GM12878 (cell line): ENCODE data around the gene KCNB1. TPM values are rescaled to one million over a fixed set of nuclear protein-coding genes. Genes with fewer than 3 reads are reported as not detected.

Experiments used
- ATAC-seq: fragments of 200-7000 bp; cut with Tn5 transposase; 3 replicates; pipeline ENCODE4 v1.9.1; 2020; ENCODE audit warnings: mild to moderate bottlenecking, moderate library complexity
- BruUV-seq: library from RNA; stranded (reverse); fragments of 400-500 nt; replicated peaks from 2 replicates; lab custom pipeline; 2021; lab: Mats Ljungman, UMichigan
- CTCF ChIA-PET: fragments of 300-600 bp; sonication (Branson Sonifier 250); formaldehyde crosslinking; extraction: SDS; loops from one replicate; lab custom pipeline; 2021; ENCODE audit warnings: inconsistent platforms; lab: Yijun Ruan, JAX
- POLR2A ChIA-PET: fragments of 350-600 bp; formaldehyde crosslinking; extraction: SDS; loops from one replicate; lab custom pipeline; 2021; ENCODE audit warnings: inconsistent platforms; lab: Charles Lee
- RAD21 ChIA-PET: fragments of 300-600 bp; sonication (Branson Sonifier 250); formaldehyde crosslinking; loops from one replicate; lab custom pipeline; 2023; ENCODE audit warnings: antibody characterized with exemption; ENCODE audit not compliant: unreplicated experiment; lab: Charles Lee
- SMC1A ChIA-PET: fragments of 300-600 bp; sonication (Branson Sonifier 250); formaldehyde crosslinking; loops from one replicate; lab custom pipeline; 2023; ENCODE audit not compliant: unreplicated experiment, uncharacterized antibody; lab: Charles Lee
- DNase-seq: peaks from one replicate; pipeline ENCODE4 v3.0.0-alpha.2; 2011; ENCODE audit warnings: low read depth, low spot score
- FAIRE-seq: peaks from 3 replicates; lab custom pipeline; 2011; peaks lifted over from hg19 to GRCh38; lab: Jason Lieb, UNC
- H2AFZ ChIP-seq: 2 replicates; pipeline ENCODE4 v1.6.0; 2011; ENCODE audit warnings: low read depth, low read length, control low read depth; ENCODE audit not compliant: control insufficient read depth
- H3K27ac ChIP-seq: 2 replicates; pipeline ENCODE4 v1.5.1; 2011; ENCODE audit warnings: control low read depth; ENCODE audit not compliant: control insufficient read depth, insufficient read depth
- H3K27me3 ChIP-seq, 2 experiments: replicated peaks in 1 of 2; 2 replicates each; pipeline versions ENCODE4 v1.6.0 to v1.6.1; 2011; ENCODE audit warnings: low read length in 1 of 2; ENCODE audit not compliant: control insufficient read depth in 2 of 2, insufficient read depth in 2 of 2
- H3K36me3 ChIP-seq, 2 experiments: 2 replicates each; pipeline ENCODE4 v1.5.1; 2011; ENCODE audit warnings: low read length in 1 of 2; ENCODE audit not compliant: control insufficient read depth in 2 of 2, insufficient read depth in 2 of 2
- H3K4me1 ChIP-seq: 2 replicates; pipeline ENCODE4 v1.6.1; 2011; ENCODE audit warnings: mild to moderate bottlenecking, low read length, moderate library complexity, mixed read lengths; ENCODE audit not compliant: control insufficient read depth, insufficient read depth
- H3K4me2 ChIP-seq: 2 replicates; pipeline ENCODE4 v1.6.0; 2011; ENCODE audit warnings: control low read depth; ENCODE audit not compliant: control insufficient read depth, insufficient read depth
- H3K4me3 ChIP-seq: fragments of 200-600 bp; sonication (generic); 2 replicates; pipeline ENCODE4 v1.5.1; 2016
- H3K79me2 ChIP-seq: 2 replicates; pipeline ENCODE4 v1.6.0; 2011; ENCODE audit warnings: low read length; ENCODE audit not compliant: control insufficient read depth, insufficient read depth
- H3K9ac ChIP-seq: 2 replicates; pipeline ENCODE4 v1.8.0; 2011; ENCODE audit warnings: low read length, control low read depth, mixed read lengths; ENCODE audit not compliant: control insufficient read depth, insufficient read depth
- H3K9me3 ChIP-seq: replicated peaks from 3 replicates; pipeline ENCODE4 v1.5.1; 2011; ENCODE audit warnings: mild to moderate bottlenecking, low read length; ENCODE audit not compliant: control insufficient read depth, insufficient read depth
- H4K20me1 ChIP-seq: 2 replicates; pipeline ENCODE4 v1.6.0; 2011; ENCODE audit not compliant: control insufficient read depth, insufficient read depth
- CEBPB ChIP-seq, 2 experiments: fragments of 150-350 bp in 1 of 2; IDR thresholded peaks; 2 replicates each; pipeline ENCODE4 v1.6.1; 2012 to 2014; ENCODE audit warnings: low read depth in 2 of 2, low read length in 2 of 2, borderline replicate concordance in 1 of 2, inconsistent platforms in 1 of 2
- MTA3 ChIP-seq: IDR thresholded peaks from 2 replicates; pipeline ENCODE4 v1.6.1; 2012; ENCODE audit warnings: low read length, inconsistent platforms, borderline replicate concordance
- MXI1 ChIP-seq: fragments of 150-350 bp; IDR thresholded peaks from 2 replicates; pipeline ENCODE4 v1.6.1; 2011; ENCODE audit warnings: low read depth, mild to moderate bottlenecking, inconsistent platforms, low read length, improper control_type of control experiment
- NR2C1 ChIP-seq: fragments of 450-650 bp; IDR thresholded peaks from 2 replicates; pipeline ENCODE4 v1.6.1; 2017; ENCODE audit warnings: antibody characterized with exemption, mild to moderate bottlenecking, moderate library complexity
- RAD51 ChIP-seq: fragments of 450-650 bp; IDR thresholded peaks from 2 replicates; pipeline ENCODE4 v1.6.1; 2016; ENCODE audit warnings: moderate library complexity, mild to moderate bottlenecking, inconsistent platforms
- RUNX3 ChIP-seq: IDR thresholded peaks from 2 replicates; pipeline ENCODE4 v1.6.1; 2012; ENCODE audit warnings: low read length, inconsistent platforms
- STAT3 ChIP-seq: IDR thresholded peaks from 2 replicates; pipeline ENCODE4 v1.6.1; 2011; ENCODE audit warnings: low read depth, low read length, improper control_type of control experiment
- WGBS: methylation state at CpG from one replicate; pipeline ENCODE4 v1.1.6; 2016; ENCODE audit warnings: low lambda C conversion rate; ENCODE audit not compliant: insufficient replicate concordance, insufficient coverage; ENCODE audit errors: missing lambda C conversion rate; 5-methylcytosine and 5-hydroxymethylcytosine counted together
- in situ Hi-C: fragments of 300-500 bp; cut with MboI; formaldehyde crosslinking; loops from 9 replicates; pipeline ENCODE4 v1.14.3; 2018; ENCODE audit warnings: mixed read lengths
- intact Hi-C: fragments of 100-400 bp; cut with micrococcal nuclease; formaldehyde crosslinking; loops from one replicate; pipeline ENCODE4 v1.14.2; 2022; ENCODE audit not compliant: unreplicated experiment
- polyA plus RNA-seq, 11 experiments: library from polyadenylated mRNA; depleted of rRNA in 4 of 11; unstranded in 6 of 11; stranded (reverse) in 5 of 11; fragments of >200 nt; fragmentation: Nextera tagmentation in 4 of 11; fragmentation: Illumina TruSeq in 1 of 11; extraction: Ambion mirVana in 4 of 11; extraction: Trizol in 1 of 11; gene quantifications; 1 replicate in 1 of 11; 2 replicates in 10 of 11; pipeline versions ENCODE4 v1.2.1 to v1.2.3, GENCODE V29; 2011 to 2016; ENCODE audit warnings: inconsistent platforms in 2 of 11, missing spikeins in 2 of 11, low read depth in 1 of 11
- total RNA-seq, 4 experiments: library from RNA; depleted of rRNA in 3 of 4; stranded (reverse); fragments of >200 nt in 3 of 4; fragmentation: Illumina TruSeq in 1 of 4; extraction: Trizol in 1 of 4; gene quantifications; 2 replicates each; pipeline versions ENCODE4 v1.2.1 to v1.2.3, GENCODE V29; 2013 to 2021
- TF ChIP-seq, protein P1 (sequence below): fragments of 450-650 bp; formaldehyde crosslinking; IDR thresholded peaks from 2 replicates; pipeline ENCODE4 v1.4.0; 2022; ENCODE audit warnings: mild to moderate bottlenecking, moderate library complexity
- TF ChIP-seq, protein P2 (sequence below): fragments of 450-650 bp; IDR thresholded peaks from 2 replicates; pipeline ENCODE4 v1.6.1; 2017; ENCODE audit warnings: mild to moderate bottlenecking, moderate library complexity
- TF ChIP-seq, protein P3 (sequence below): IDR thresholded peaks from 2 replicates; pipeline ENCODE4 v1.6.1; 2011; ENCODE audit warnings: borderline replicate concordance, low read depth, mild to moderate bottlenecking, moderate library complexity, mixed read lengths, low read length; ENCODE audit not compliant: insufficient read depth; ENCODE audit errors: extremely low read length

The KCNB1 gene
- total and polyA plus RNA-seq, 10 of the 15 experiments (the other 5 are each of a cell fraction or from before 2014, with no cell fraction given) = 0.02 to 0.08 (median 0.03) TPM; not detected in 7

DNA sequence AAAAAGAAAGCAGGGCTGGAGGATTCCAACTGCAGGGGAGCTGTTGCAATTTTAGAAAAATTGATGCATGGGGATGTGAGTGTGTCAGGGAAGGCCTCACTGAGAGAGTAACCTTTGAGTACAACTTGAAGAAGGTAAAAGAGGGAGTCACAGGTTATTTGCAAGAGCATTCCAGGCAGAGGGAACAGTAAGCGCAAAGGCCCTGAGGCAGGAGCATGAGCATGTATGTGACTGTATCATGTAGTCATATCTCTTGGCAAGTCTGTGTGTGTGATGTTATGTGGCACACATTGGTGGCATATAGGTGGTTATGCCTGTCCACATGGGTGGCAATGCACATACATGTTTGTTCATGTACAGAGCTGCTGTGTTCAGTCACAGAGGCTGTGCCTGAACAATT is 133.4 kb downstream of the KCNB1 start:
- Histone ChIP-seq H3K4me2 (no peak overlapping the region), H4K20me1 (no peaks in the 10 kb centered on the region), H3K4me1 (no peaks in the 10 kb centered on the region), H2AFZ (no peak overlapping the region), H3K9me3 (no peaks in the 10 kb centered on the region), H3K27ac (no peak overlapping the region), H3K27me3 (peaks cover 3 to 4% of the 10 kb centered on the region in 2 experiments; a peak in 3 of 4 replicates), H3K36me3 (no peaks in the 10 kb centered on the region), H3K79me2 (no peaks in the 10 kb centered on the region), H3K4me3 (no peak overlapping the region), H3K9ac (no peak overlapping the region)
- no peak for DNase-seq
- intact Hi-C loops = loop anchor here (5.0 kb wide), 1 partner anchor 183 kb away; no protein-coding TSS in a partner anchor
- POLR2A ChIA-PET = no interaction called here
- WGBS = 83% methylated on average over 1 of the region's 1 CpG
- SMC1A ChIA-PET = no interaction called here
- CTCF ChIA-PET = no interaction called here
- BruUV-seq = no TSS peak
- RAD21 ChIA-PET = no interaction called here
- no peak for FAIRE-seq
- ATAC-seq = no peak
- in situ Hi-C loops = loop anchor here (25.0 kb wide), 2 partner anchors 163 to 513 kb away; no protein-coding TSS in a partner anchor
- no peak for TF ChIP-seq RAD51
- TF ChIP-seq NR2C1 = no peak
- TF ChIP-seq RUNX3 = no peak
- TF ChIP-seq, protein P1, sequence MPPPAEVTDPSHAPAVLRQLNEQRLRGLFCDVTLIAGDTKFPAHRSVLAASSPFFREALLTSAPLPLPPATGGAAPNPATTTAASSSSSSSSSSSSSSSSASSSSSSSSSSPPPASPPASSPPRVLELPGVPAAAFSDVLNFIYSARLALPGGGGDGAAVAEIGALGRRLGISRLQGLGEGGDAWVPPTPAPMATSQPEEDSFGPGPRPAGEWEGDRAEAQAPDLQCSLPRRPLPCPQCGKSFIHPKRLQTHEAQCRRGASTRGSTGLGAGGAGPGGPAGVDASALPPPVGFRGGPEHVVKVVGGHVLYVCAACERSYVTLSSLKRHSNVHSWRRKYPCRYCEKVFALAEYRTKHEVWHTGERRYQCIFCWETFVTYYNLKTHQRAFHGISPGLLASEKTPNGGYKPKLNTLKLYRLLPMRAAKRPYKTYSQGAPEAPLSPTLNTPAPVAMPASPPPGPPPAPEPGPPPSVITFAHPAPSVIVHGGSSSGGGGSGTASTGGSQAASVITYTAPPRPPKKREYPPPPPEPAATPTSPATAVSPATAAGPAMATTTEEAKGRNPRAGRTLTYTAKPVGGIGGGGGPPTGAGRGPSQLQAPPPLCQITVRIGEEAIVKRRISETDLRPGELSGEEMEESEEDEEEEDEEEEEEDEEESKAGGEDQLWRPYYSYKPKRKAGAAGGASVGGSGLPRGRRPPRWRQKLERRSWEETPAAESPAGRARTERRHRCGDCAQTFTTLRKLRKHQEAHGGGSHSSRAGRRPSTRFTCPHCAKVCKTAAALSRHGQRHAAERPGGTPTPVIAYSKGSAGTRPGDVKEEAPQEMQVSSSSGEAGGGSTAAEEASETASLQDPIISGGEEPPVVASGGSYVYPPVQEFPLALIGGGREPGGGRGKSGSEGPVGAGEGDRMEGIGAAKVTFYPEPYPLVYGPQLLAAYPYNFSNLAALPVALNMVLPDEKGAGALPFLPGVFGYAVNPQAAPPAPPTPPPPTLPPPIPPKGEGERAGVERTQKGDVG (CRISPR knock-in tag) = no peak
- no peak for TF ChIP-seq STAT3
- TF ChIP-seq CEBPB (IDR thresholded peaks at IDR 0.05; ENCODE audit: borderline replicate concordance in 1 of 2, low read depth in 2 of 2, low read length in 2 of 2) = no peak
- TF ChIP-seq MTA3 = no peak
- TF ChIP-seq, protein P2, sequence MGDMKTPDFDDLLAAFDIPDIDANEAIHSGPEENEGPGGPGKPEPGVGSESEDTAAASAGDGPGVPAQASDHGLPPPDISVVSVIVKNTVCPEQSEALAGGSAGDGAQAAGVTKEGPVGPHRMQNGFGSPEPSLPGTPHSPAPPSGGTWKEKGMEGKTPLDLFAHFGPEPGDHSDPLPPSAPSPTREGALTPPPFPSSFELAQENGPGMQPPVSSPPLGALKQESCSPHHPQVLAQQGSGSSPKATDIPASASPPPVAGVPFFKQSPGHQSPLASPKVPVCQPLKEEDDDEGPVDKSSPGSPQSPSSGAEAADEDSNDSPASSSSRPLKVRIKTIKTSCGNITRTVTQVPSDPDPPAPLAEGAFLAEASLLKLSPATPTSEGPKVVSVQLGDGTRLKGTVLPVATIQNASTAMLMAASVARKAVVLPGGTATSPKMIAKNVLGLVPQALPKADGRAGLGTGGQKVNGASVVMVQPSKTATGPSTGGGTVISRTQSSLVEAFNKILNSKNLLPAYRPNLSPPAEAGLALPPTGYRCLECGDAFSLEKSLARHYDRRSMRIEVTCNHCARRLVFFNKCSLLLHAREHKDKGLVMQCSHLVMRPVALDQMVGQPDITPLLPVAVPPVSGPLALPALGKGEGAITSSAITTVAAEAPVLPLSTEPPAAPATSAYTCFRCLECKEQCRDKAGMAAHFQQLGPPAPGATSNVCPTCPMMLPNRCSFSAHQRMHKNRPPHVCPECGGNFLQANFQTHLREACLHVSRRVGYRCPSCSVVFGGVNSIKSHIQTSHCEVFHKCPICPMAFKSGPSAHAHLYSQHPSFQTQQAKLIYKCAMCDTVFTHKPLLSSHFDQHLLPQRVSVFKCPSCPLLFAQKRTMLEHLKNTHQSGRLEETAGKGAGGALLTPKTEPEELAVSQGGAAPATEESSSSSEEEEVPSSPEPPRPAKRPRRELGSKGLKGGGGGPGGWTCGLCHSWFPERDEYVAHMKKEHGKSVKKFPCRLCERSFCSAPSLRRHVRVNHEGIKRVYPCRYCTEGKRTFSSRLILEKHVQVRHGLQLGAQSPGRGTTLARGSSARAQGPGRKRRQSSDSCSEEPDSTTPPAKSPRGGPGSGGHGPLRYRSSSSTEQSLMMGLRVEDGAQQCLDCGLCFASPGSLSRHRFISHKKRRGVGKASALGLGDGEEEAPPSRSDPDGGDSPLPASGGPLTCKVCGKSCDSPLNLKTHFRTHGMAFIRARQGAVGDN = no peak
- TF ChIP-seq, protein P3, sequence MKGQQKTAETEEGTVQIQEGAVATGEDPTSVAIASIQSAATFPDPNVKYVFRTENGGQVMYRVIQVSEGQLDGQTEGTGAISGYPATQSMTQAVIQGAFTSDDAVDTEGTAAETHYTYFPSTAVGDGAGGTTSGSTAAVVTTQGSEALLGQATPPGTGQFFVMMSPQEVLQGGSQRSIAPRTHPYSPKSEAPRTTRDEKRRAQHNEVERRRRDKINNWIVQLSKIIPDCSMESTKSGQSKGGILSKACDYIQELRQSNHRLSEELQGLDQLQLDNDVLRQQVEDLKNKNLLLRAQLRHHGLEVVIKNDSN = no peak
- TF ChIP-seq MXI1 = no peak
